Measurements from ENCODE around the gene HOTAIR.
A peak's percentile ranks its signal among the peaks of the same experiment; 100 is the strongest.

The HOTAIR gene

DNA sequence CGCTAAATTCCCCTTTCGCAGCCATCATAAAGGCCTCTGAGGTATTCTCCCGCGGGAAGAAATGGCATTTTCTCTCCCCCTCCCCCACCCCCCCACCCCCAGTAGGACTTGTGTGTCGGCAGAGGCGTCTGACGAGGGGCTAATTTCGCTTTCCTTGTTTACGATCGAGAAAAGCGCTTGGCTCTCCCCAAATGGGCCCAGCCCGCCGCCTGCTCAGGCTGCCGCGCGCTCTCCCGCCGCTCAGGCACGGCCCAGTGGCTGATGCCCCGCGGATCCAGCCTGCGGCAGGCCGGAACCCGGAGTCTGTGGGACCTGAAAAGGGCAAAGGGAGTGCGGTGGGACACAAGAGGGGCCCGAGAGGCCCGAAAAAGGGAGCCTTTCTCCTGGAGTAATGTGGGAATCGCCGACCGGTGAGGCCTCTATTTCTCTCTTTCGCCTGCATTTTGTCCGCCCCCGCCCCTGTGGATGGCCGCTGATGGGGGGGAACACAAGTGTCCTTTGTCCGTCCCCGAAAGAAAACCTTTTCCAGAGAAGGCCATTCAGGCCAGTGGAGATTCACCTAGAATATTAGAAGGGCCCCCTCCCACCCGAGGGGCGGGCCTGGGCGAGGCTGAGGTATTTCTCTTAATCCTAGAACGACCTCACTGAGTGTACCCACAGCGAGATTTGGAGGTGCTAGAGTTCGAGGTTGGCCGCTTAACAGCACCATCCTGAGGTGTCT is 44.5 kb upstream of the HOTAIR start:
- TF ChIP-seq ZFX (IDR thresholded peaks at IDR 0.05), result no peak
- TF ChIP-seq, protein P1, sequence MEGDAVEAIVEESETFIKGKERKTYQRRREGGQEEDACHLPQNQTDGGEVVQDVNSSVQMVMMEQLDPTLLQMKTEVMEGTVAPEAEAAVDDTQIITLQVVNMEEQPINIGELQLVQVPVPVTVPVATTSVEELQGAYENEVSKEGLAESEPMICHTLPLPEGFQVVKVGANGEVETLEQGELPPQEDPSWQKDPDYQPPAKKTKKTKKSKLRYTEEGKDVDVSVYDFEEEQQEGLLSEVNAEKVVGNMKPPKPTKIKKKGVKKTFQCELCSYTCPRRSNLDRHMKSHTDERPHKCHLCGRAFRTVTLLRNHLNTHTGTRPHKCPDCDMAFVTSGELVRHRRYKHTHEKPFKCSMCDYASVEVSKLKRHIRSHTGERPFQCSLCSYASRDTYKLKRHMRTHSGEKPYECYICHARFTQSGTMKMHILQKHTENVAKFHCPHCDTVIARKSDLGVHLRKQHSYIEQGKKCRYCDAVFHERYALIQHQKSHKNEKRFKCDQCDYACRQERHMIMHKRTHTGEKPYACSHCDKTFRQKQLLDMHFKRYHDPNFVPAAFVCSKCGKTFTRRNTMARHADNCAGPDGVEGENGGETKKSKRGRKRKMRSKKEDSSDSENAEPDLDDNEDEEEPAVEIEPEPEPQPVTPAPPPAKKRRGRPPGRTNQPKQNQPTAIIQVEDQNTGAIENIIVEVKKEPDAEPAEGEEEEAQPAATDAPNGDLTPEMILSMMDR (conservative IDR thresholded peaks at IDR 0.05), result no peak
- H3K27ac ChIP-seq, result no peak overlapping the region; the same call in 1 of the 2 replicates

DNA sequence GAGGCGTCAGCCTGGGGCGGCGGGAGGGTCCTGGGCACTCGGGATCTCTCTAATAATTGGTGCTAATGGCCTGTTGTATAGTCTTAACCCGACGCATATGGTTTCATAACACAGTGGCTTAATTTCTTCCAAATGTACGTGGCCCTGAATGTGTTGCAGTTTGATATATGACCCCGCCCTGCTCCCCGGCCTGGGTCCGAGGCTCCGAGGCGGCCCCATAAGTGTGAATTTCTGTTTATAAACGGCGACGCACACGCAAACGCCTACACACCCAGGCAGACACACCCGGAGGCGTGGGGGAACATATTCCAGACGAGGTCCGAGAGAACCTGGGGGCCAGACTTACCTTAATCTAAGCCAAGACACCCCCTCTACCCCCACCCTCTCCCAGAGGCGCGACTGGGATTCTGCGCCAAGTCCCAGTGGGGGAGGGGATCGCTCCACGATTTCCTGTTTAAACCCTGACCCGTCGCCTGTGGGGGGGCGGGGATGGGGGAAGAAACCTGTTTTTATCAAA is 43.8 kb upstream of the HOTAIR start:
- H3K27ac ChIP-seq, result peak overlapping the region; percentile 89

DNA sequence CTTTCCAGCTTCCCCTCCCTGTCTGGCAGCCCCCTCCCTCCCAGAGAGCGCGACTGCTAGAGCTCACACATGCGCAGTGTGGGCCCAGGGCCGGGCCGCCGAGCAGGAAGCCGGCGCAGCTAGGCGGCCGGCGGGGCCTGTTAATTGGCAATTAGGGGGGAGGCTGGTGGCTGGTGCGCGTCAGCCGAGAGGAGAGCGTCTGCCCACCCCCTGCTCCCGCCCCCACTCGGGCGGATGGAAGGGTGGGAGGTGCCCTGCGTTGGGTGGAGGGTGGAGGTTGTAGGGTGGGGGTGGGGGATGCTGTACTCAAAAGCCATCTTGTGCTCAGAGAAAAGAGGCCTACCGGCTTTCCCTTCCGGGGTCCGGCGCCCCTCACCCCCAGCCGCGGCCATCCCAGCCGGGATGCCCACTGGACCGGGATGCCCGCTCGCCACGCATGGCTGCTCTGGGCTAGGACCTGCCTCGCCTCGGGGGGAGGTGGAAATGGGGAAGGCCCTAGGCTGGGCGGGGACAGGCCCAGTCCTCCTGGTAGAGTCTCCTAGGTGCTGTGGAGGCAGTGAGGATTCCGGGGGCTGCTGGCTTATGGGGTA is 43.2 kb upstream of the HOTAIR start:
- TF ChIP-seq ZFX (IDR thresholded peaks at IDR 0.05), result peak; percentile 93
- TF ChIP-seq, protein P1 (conservative IDR thresholded peaks at IDR 0.05), result no peak
- peak overlapping the region; percentile 89 for H3K27ac ChIP-seq

More for the DNA sequence above, 43.8 kb upstream of the HOTAIR start:
- peak; percentile 61; the same call in 1 of the 2 replicates for TF ChIP-seq ZFX (IDR thresholded peaks at IDR 0.05)
- TF ChIP-seq, protein P1 (conservative IDR thresholded peaks at IDR 0.05), result no peak

DNA sequence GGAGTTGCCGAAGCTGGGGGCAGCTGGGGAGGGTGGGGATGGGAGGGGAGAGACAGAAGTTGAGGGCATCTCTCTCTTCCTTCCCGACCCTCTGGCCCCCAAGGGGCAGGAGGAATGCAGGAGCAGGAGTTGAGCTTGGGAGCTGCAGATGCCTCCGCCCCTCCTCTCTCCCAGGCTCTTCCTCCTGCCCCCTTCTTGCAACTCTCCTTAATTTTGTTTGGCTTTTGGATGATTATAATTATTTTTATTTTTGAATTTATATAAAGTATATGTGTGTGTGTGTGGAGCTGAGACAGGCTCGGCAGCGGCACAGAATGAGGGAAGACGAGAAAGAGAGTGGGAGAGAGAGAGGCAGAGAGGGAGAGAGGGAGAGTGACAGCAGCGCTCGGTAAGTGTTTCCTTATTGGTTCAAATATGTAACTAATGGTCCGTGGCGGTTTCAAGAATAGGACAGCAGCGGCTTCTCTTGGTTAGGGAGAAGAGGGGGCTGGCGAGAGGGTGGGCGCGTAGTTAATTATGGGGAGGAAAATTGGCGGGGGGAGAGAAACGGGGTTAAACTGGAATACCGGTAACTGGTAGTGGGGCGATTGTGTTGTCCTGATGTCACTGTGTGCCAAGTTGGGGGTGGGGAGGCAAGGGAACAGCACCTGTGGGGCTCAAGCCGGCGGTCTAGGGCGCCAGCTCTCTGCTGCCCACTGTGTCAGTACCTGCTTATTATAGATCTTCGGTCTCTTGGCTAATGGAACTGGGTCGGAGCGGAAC is 42.5 kb upstream of the HOTAIR start:
- TF ChIP-seq, protein P1 (conservative IDR thresholded peaks at IDR 0.05), result no peak
- no peak for TF ChIP-seq ZFX (IDR thresholded peaks at IDR 0.05)
- peak overlapping the region; percentile 89 for H3K27ac ChIP-seq

DNA sequence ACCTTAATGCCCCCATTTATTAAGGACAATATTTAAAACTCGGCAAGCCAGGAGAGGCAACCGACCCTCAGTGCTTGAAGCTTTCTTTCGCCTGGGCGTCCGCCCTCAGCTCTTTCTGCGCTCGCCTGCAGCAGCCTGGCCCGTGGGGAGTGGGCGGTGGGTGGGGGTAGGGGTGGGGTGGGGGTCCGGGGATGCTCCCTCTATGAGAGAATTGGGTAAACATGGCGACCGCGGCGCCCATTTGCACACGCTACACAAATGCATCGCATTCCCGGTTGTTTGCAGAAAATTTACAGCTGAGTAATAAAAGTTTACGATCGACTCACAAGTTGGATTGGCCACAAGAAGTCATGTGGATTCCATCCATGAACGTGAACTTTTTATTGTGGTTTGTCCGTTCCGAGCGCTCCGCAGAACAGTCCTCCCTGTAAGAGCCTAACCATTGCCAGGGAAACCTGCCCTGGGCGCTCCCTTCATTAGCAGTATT is 41.8 kb upstream of the HOTAIR start:
- peak overlapping the region; percentile 89 for H3K27ac ChIP-seq
- TF ChIP-seq, protein P1 (conservative IDR thresholded peaks at IDR 0.05), result no peak
- no peak for TF ChIP-seq ZFX (IDR thresholded peaks at IDR 0.05)

DNA sequence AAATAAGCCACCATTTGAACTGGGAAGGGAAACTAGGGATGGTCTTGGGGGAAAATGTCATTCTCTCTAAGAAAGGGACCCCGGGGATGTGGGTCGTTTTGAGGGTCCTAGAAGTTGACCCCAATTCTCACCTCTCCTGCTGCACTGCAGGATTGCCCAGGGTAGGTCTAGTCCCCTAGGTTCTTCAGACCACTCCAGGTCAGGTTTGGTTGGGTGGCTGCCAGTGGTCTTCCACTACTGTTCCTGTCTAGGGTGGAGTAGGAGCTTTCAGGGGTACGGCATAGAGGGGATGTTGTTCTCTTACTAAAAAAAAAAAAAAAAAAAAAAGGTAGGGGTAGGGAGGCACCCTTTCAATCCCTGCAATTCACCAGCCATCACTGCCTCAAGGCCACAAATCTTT is 41.3 kb upstream of the HOTAIR start:
- TF ChIP-seq ZFX (IDR thresholded peaks at IDR 0.05), result no peak
- TF ChIP-seq, protein P1 (conservative IDR thresholded peaks at IDR 0.05), result no peak
- H3K27ac ChIP-seq, result peak overlapping the region; percentile 89
